Measurements from ENCODE around the gene CERCAM.

The CERCAM gene

DNA sequence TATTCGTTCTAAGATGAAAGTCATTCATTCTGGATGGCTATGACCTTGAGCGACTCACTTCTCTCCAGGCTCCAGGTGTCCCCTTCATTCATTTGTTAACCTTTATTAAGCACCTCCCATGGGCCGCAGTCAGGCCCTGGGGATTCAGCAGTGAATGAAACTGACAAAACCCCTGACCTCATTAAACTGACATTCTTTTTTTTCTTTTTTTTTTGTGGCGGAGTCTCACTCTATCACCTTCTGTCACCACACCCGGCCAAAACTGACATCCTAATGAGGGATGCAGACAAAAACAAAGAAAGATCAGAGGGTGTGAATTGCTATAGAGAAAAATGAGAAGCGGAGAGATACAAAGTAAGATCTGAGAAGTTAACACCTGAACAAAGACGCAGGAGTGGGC is 18.6 kb downstream of the CERCAM start:
- Histone ChIP-seq H3K36me3 (ENCODE audit: control insufficient read depth in 2 of 2, insufficient read depth in 1 of 2, low read length in 2 of 2) (peaks cover 0 to 6% of the 10 kb centered on the region in 2 experiments; a peak in 1 of 3 replicates), H3K4me3 (ENCODE audit: low read depth, low read length) (no peak overlapping the region), H3K9me3 (ENCODE audit: control insufficient read depth, insufficient read depth, low read depth, low read length) (no peaks in the 10 kb centered on the region), H3K4me1 (ENCODE audit: control insufficient read depth, insufficient read depth, low read length) (no peaks in the 10 kb centered on the region), H3K27ac (ENCODE audit: extremely low read depth, low read depth, low read length) (no peak overlapping the region)
- ChIA-PET CTCF (interaction anchor here (0.6 to 2.3 kb wide), 37 partner anchors 9 to 453 kb away, joined by 3 to 27 read pairs (median 4); partner anchors contain the start of genes CERCAM, GLE1, ODF2 and SPTAN1), POLR2A (interaction anchor here (0.7 to 1.8 kb wide), 4 partner anchors 11 to 113 kb away, joined by 3 to 10 read pairs (median 4); partner anchors contain the start of genes CERCAM and SPTAN1)
- TF ChIP-seq ZNF394 (tag by site-specific recombination; IDR thresholded peaks at IDR 0.05; ENCODE audit: borderline replicate concordance): no peak
- no peak for TF ChIP-seq ZNF280C (tag by site-specific recombination; IDR thresholded peaks at IDR 0.05)
- TF ChIP-seq, protein P1, sequence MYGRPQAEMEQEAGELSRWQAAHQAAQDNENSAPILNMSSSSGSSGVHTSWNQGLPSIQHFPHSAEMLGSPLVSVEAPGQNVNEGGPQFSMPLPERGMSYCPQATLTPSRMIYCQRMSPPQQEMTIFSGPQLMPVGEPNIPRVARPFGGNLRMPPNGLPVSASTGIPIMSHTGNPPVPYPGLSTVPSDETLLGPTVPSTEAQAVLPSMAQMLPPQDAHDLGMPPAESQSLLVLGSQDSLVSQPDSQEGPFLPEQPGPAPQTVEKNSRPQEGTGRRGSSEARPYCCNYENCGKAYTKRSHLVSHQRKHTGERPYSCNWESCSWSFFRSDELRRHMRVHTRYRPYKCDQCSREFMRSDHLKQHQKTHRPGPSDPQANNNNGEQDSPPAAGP (tag by site-specific recombination; IDR thresholded peaks at IDR 0.05): no peak
- no peak for TF ChIP-seq PRDM1 (tag by site-specific recombination; IDR thresholded peaks at IDR 0.05)
- TF ChIP-seq ZFP37 (tag by site-specific recombination; IDR thresholded peaks at IDR 0.05): no peak
- TF ChIP-seq ZNF580 (tag by site-specific recombination; IDR thresholded peaks at IDR 0.05): no peak
- TF ChIP-seq ZNF10 (tag by site-specific recombination; IDR thresholded peaks at IDR 0.05): no peak
- TF ChIP-seq YY2 (tag by site-specific recombination; IDR thresholded peaks at IDR 0.05): no peak
- TF ChIP-seq ZNF48 (tag by site-specific recombination; IDR thresholded peaks at IDR 0.05): no peak
- TF ChIP-seq ZNF521 (tag by site-specific recombination; IDR thresholded peaks at IDR 0.05): no peak
- no peak for TF ChIP-seq ZIC2 (tag by site-specific recombination; IDR thresholded peaks at IDR 0.05)
- no peak for TF ChIP-seq OVOL3 (tag by site-specific recombination; IDR thresholded peaks at IDR 0.05)
- TF ChIP-seq, protein P2, sequence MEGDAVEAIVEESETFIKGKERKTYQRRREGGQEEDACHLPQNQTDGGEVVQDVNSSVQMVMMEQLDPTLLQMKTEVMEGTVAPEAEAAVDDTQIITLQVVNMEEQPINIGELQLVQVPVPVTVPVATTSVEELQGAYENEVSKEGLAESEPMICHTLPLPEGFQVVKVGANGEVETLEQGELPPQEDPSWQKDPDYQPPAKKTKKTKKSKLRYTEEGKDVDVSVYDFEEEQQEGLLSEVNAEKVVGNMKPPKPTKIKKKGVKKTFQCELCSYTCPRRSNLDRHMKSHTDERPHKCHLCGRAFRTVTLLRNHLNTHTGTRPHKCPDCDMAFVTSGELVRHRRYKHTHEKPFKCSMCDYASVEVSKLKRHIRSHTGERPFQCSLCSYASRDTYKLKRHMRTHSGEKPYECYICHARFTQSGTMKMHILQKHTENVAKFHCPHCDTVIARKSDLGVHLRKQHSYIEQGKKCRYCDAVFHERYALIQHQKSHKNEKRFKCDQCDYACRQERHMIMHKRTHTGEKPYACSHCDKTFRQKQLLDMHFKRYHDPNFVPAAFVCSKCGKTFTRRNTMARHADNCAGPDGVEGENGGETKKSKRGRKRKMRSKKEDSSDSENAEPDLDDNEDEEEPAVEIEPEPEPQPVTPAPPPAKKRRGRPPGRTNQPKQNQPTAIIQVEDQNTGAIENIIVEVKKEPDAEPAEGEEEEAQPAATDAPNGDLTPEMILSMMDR (tag by site-specific recombination; IDR thresholded peaks at IDR 0.05): no peak
- no peak for TF ChIP-seq ZNF701 (tag by site-specific recombination; IDR thresholded peaks at IDR 0.05)
- no peak for TF ChIP-seq ZNF501 (tag by site-specific recombination; IDR thresholded peaks at IDR 0.05)
- TF ChIP-seq ZNF398 (tag by site-specific recombination; IDR thresholded peaks at IDR 0.05): no peak
- TF ChIP-seq, protein P3, sequence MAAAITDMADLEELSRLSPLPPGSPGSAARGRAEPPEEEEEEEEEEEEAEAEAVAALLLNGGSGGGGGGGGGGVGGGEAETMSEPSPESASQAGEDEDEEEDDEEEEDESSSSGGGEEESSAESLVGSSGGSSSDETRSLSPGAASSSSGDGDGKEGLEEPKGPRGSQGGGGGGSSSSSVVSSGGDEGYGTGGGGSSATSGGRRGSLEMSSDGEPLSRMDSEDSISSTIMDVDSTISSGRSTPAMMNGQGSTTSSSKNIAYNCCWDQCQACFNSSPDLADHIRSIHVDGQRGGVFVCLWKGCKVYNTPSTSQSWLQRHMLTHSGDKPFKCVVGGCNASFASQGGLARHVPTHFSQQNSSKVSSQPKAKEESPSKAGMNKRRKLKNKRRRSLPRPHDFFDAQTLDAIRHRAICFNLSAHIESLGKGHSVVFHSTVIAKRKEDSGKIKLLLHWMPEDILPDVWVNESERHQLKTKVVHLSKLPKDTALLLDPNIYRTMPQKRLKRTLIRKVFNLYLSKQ (tag by site-specific recombination; IDR thresholded peaks at IDR 0.05; ENCODE audit: borderline replicate concordance): no peak
- TF ChIP-seq ZFHX2 (tag by site-specific recombination; conservative IDR thresholded peaks at IDR 0.05): no peak
- no peak for TF ChIP-seq ZNF514 (tag by site-specific recombination; IDR thresholded peaks at IDR 0.05)
- no peak for TF ChIP-seq ZNF629 (tag by site-specific recombination; IDR thresholded peaks at IDR 0.05)

Measured in HEK293 (cell line).